ENCODE data around the gene FNDC3B.

FNDC3B gene

GRCh38 chr3:172054115-172054764 is 14.9 kb downstream of the FNDC3B start:
- no peak for DNase-seq (ENCODE audit: low spot score)

GRCh38 chr3:172056416-172056815 is 17.0 kb downstream of the FNDC3B start:
- DNase-seq (ENCODE audit: low spot score) = no peak

- no peak for DNase-seq (ENCODE audit: low spot score)
These were observed 17.7 kb downstream of the FNDC3B start for GRCh38 chr3:172057059-172057458.

- DNase-seq (ENCODE audit: low spot score) = no peak
These were observed 18.4 kb downstream of the FNDC3B start for GRCh38 chr3:172057624-172058327.

GRCh38 chr3:172059532-172059931 is 20.2 kb downstream of the FNDC3B start:
- DNase-seq (ENCODE audit: low spot score) = no peak

- DNase-seq (ENCODE audit: low spot score) = no peak
These were observed 20.9 kb downstream of the FNDC3B start for GRCh38 chr3:172060234-172060633.

- no peak for DNase-seq (ENCODE audit: low spot score)
These were observed 22.4 kb downstream of the FNDC3B start for GRCh38 chr3:172061724-172062184.

- no peak for DNase-seq (ENCODE audit: low spot score)
These were observed 23.4 kb downstream of the FNDC3B start for GRCh38 chr3:172062761-172063160.

- no peak for DNase-seq (ENCODE audit: low spot score)
These were observed 24.4 kb downstream of the FNDC3B start for GRCh38 chr3:172063456-172064432.

- DNase-seq (ENCODE audit: low spot score) = no peak
These were observed 26.1 kb downstream of the FNDC3B start for GRCh38 chr3:172065527-172065926.

- no peak for DNase-seq (ENCODE audit: low spot score)
These were observed 26.8 kb downstream of the FNDC3B start for GRCh38 chr3:172065967-172066762.

- no peak for DNase-seq (ENCODE audit: low spot score)
These were observed 27.8 kb downstream of the FNDC3B start for GRCh38 chr3:172066880-172067796.

GRCh38 chr3:172067837-172068440 is 28.6 kb downstream of the FNDC3B start:
- DNase-seq (ENCODE audit: low spot score) = no peak

- DNase-seq (ENCODE audit: low spot score) = no peak
These were observed 29.6 kb downstream of the FNDC3B start for GRCh38 chr3:172068977-172069376.

- DNase-seq (ENCODE audit: low spot score) = no peak
These were observed 30.1 kb downstream of the FNDC3B start for GRCh38 chr3:172069478-172069877.

- DNase-seq (ENCODE audit: low spot score) = no peak
These were observed 30.9 kb downstream of the FNDC3B start for GRCh38 chr3:172070269-172070668.

- no peak for DNase-seq (ENCODE audit: low spot score)
These were observed 31.4 kb downstream of the FNDC3B start for GRCh38 chr3:172070802-172071201.

GRCh38 chr3:172071780-172072330 is 32.5 kb downstream of the FNDC3B start:
- no peak for DNase-seq (ENCODE audit: low spot score)

- no peak for DNase-seq (ENCODE audit: low spot score)
These were observed 33.2 kb downstream of the FNDC3B start for GRCh38 chr3:172072543-172072942.

All from activated CD4-positive, alpha-beta T cell treated with anti-CD3 and anti-CD28 coated beads, Interleukin-2, Interleukin-4, amounts not matched to agents 100 ng/mL and 50 ng/mL, durations not matched to agents 16 hours and 8 hours (primary cell).